ENCODE data around the gene CAMTA1.
A peak's percentile ranks its signal among the peaks of the same experiment; 100 is the strongest.

The CAMTA1 gene

DNA sequence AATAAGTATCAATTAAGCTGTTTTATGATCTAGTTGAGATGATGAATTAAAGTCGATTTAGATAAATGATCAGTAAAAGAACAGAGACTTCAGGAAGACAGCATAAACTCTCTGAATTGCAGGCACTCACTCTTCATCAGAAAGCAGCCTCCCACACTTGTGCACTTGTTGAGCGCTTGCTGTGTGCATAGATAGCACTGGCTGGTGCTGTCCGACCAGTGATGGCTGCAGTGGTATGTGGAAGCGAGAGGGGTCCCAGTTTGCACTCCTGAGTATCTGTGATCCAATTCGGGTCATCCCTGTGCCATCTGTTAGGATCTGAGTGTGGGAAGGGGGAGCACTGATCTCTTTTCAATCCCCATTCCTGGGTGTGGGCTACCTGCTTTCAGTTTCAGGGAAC lies 137.8 kb downstream of the CAMTA1 start:
- H3K4me3 Mint-ChIP-seq: no peak overlapping the region
- no peaks in the 10 kb centered on the region for H3K36me3 Mint-ChIP-seq
- no peak for ATAC-seq
- H3K27me3 Mint-ChIP-seq: peaks cover 38% of the 10 kb centered on the region
- peaks cover 6% of the 10 kb centered on the region for H3K9me3 Mint-ChIP-seq
- no peak overlapping the region for H3K27ac Mint-ChIP-seq
- peaks cover 4% of the 10 kb centered on the region for H3K4me1 Mint-ChIP-seq

DNA sequence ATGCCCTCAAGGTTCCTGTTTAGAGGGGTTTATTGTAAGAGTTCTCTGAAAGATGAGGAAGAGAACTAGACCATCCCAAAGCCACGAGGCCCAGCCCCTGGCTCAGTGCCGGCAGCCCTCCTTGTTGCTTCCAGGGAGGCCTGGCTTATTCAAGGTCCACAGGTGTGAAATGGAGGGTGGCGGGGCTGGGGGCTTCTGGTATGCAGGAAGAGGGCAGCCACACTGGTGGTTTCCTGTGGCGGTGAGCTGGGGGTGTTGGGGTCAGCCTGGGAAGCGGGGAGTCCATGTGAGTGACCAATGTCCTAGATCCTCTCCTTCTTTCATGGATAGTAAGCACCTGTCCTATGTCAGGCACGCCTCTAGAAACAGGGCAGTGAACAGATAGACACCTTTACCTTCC lies 138.2 kb downstream of the CAMTA1 start:
- Mint-ChIP-seq H3K27me3 (peaks cover 42% of the 10 kb centered on the region), H3K4me1 (peaks cover 4% of the 10 kb centered on the region), H3K9me3 (peaks cover 6% of the 10 kb centered on the region), H3K36me3 (no peaks in the 10 kb centered on the region), H3K4me3 (no peak overlapping the region), H3K27ac (no peak overlapping the region)
- no peak for ATAC-seq

DNA sequence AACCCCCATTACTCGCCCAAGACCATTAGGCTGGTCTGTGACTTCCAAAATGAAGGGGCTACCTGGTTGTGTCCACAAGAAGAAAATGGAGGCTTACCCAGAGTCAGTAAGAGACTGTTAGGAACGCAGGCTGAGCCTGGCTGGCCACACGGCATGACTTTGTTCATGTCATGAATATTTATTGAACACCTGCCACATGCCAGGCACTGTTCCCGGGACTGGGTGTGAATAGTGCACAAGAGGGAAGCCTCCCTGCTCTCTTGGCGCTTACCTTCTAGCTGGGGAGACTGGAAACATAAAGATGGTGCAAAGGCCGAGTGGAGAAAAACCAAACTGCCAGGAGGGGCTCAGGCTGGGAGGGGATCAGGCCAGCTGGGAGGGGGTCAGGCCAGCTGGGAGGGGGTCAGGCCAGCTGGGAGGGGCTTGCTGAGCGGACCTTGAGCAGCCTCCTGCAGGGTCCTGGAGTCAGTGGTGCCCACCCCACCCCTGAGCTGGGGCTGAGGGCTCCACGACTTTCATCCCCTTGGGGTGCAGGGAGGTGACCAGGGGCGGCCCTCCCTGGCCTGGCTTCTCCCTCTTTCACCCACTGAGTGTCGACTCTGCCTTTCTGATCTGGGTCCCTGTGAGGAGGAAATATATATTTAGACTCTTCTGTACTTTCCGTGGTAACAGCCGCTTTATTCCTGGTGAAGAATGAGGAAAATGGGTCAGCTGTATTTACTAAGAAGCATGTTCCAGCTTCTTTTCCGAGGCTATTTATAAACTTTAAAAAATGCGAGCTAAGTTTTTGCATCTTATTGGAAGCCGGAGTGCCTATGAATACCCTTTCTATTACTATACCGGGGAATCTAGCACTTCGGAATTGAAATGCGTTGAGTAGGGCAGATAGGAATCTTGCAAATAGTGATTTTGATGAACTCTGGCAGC lies 139.0 kb downstream of the CAMTA1 start:
- H3K4me1 Mint-ChIP-seq: peaks cover 4% of the 10 kb centered on the region
- no peak for ATAC-seq
- H3K4me3 Mint-ChIP-seq: no peak overlapping the region
- no peak overlapping the region for H3K27ac Mint-ChIP-seq
- no peaks in the 10 kb centered on the region for H3K36me3 Mint-ChIP-seq
- peaks cover 50% of the 10 kb centered on the region for H3K27me3 Mint-ChIP-seq
- H3K9me3 Mint-ChIP-seq: peaks cover 6% of the 10 kb centered on the region

DNA sequence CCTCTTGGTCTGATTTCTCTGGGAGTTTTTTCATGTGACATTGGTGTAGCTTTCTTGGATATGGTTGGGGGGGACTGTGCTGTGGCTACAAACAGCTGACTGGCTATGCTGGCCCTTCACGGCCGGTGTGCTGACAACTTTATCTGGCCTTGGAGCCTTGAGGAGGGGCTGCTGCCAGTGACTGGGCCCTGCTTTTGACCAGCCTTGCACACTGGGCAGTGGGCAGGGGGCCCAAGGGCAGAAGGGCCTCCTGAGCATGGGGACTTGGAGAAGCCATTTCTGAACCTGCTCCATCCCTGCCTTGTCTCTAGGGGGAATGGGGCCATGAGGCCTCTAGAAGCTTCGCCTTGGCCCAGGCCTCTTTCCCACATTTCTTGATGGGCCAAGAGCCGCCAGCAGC lies 139.6 kb downstream of the CAMTA1 start:
- H3K4me1 Mint-ChIP-seq: peaks cover 4% of the 10 kb centered on the region
- no peaks in the 10 kb centered on the region for H3K36me3 Mint-ChIP-seq
- no peak overlapping the region for H3K27ac Mint-ChIP-seq
- H3K27me3 Mint-ChIP-seq: peaks cover 50% of the 10 kb centered on the region
- peaks cover 6% of the 10 kb centered on the region for H3K9me3 Mint-ChIP-seq
- H3K4me3 Mint-ChIP-seq: no peak overlapping the region
- no peak for ATAC-seq

DNA sequence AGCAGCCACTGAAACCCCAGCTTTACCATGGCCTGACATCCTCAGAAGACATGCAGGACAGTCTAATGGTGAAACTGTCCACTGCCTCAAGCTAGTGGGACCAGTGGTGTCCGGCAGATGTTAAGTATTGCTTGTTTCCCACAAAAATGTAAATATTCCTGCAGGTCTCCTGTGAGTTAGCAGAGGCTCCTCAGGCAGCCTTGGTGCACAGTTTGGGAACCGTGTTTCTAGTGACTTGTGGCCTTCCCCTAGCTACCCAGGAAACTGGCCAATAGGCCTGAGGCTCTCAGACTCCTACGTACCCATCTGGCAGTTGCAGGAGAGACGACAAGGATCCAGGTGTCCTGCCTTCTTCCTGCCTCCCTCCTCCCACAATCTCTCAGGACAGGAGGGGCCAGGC lies 142.4 kb downstream of the CAMTA1 start:
- Mint-ChIP-seq H3K36me3 (no peaks in the 10 kb centered on the region), H3K27ac (no peak overlapping the region), H3K27me3 (peaks cover 49% of the 10 kb centered on the region), H3K4me1 (peaks cover 4% of the 10 kb centered on the region), H3K9me3 (no peaks in the 10 kb centered on the region), H3K4me3 (no peak overlapping the region)
- no peak for ATAC-seq

DNA sequence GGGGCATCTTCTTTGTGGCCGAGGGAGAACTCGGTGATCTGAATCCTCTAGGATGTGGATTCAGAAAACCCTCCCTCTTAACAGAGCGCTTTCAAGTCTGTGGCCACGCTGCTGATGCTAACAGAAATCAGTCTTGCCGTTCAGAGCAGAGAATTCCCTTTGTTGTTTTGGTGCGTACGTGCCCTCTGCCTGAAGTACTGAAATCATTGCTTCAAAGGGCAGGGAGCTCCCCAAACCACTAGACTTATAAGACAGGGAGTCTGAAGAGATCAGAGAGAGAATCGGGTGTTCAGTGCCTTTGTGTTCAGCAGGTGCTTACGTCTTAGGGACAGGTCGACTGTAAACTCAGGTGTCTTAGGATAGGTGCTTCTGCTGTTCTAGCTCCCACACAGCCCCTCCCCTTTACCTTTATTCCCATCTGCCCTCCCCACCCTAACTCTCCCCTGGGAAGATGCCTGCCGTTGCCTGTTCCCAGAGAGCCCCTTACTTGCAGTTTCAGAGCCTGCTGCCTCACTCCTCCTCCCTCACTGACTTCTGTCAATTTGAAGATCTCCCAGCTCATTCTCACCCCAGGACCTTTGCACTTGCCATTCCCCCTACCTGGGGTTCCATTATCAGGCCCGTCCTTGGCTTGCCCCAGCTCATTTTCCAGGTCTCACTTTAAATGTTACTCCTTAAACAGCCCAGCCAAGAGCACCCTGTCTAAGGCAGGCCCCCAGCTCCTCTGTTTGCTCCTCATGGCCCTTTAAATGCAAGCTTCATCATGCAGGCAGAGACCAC lies 143.0 kb downstream of the CAMTA1 start:
- Mint-ChIP-seq H3K4me1 (peaks cover 4% of the 10 kb centered on the region), H3K27me3 (peaks cover 49% of the 10 kb centered on the region), H3K4me3 (no peak overlapping the region), H3K9me3 (no peaks in the 10 kb centered on the region), H3K27ac (no peak overlapping the region), H3K36me3 (no peaks in the 10 kb centered on the region)
- no peak for ATAC-seq

DNA sequence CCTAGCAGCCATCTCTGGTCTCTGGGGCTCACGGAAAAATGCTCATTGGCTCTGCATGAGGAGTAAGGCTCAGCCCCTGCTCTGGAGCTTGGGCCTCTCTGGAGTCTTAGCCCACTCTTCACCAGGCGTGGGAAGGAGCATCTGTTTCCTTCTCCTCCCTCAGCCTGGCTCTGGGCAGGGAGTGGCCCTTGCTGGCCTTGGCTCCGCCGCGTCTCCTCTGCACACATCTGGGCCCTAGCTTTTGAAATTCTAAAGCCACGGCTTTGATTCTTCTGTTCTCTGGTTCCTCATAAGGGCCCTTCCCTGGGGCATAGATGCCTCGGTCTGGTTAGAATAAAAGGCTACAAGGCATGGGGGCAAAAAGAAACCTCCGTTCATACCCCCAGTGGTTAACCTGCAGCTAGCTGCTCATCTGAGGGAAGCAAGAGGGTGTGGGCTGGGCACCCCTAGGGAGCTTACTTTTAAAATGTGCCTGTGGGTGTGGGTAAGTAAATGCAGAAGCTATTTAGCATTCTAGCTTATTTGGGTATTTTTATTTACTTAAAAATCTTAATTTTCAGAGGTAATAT lies 145.6 kb downstream of the CAMTA1 start:
- Mint-ChIP-seq H3K4me1 (peaks cover 4% of the 10 kb centered on the region), H3K4me3 (no peak overlapping the region), H3K9me3 (no peaks in the 10 kb centered on the region), H3K27me3 (peaks cover 65% of the 10 kb centered on the region), H3K27ac (no peak overlapping the region), H3K36me3 (no peaks in the 10 kb centered on the region)
- ATAC-seq: no peak

GRCh38 chr1:6935361-6935883 lies 150.2 kb downstream of the CAMTA1 start:
- ATAC-seq: no peak
- Mint-ChIP-seq H3K4me3 (no peak overlapping the region), H3K27ac (no peak overlapping the region), H3K27me3 (peaks cover 30% of the 10 kb centered on the region), H3K36me3 (no peaks in the 10 kb centered on the region), H3K9me3 (no peaks in the 10 kb centered on the region), H3K4me1 (no peaks in the 10 kb centered on the region)

DNA sequence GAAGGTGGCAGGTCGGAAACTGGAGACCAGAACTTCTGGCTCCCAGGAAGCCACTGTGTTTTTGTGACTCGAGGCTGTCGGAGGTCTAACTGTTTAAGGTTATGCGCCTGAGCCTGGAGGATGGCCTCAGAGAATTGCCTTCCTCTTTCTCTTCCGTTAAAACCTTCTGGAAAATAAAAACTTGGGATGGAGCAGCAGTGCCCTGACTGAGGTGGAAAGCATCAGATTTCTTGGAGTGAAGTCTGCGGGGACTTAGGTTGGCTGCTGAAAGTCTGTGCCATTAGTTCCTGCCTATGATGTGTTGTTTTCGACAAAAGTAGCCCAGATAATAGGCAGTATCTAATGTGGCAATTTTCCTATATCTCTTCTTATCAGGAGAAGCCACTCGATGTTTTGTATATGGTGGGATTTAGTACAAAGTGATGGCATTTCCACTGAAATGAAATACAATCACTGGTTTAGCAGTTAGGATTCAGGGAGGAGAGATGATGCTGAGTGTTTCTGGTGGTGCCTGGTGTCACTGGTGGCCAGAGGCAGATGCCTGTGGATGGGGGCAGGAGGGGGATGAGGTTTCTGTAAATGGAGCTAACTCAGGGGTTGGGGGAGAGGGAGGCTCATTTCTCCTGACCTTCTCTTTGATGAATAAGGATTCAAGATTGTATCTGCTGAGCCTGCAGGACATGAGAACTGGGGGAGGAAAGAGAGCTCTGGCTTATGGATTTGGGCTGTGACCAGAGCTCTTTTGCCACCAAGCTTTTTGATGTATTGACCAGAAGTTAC lies 150.8 kb downstream of the CAMTA1 start:
- Mint-ChIP-seq H3K4me1 (no peaks in the 10 kb centered on the region), H3K36me3 (no peaks in the 10 kb centered on the region), H3K9me3 (no peaks in the 10 kb centered on the region), H3K27ac (no peak overlapping the region), H3K4me3 (no peak overlapping the region), H3K27me3 (peaks cover 24% of the 10 kb centered on the region)
- ATAC-seq: no peak

DNA sequence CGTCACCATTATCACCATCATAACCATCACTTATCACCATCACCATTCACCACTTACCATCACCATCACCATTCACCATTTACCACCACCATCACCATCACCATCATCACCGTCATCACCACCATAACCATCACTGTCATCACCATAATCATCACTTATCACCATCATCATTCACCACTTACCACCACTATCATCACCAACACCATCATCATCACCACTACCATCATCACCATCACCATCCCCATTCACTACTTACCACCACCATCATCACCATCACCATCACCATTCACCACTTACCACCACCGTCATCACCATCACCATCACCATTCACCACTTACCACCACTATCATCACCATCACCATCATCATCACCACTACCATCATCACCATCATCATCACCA lies 151.8 kb downstream of the CAMTA1 start:
- Mint-ChIP-seq H3K4me3 (no peak overlapping the region), H3K27ac (no peak overlapping the region), H3K4me1 (no peaks in the 10 kb centered on the region), H3K9me3 (no peaks in the 10 kb centered on the region), H3K27me3 (peaks cover 22% of the 10 kb centered on the region), H3K36me3 (no peaks in the 10 kb centered on the region)
- no peak for ATAC-seq

- no peak overlapping the region for H3K27ac Mint-ChIP-seq
- H3K4me1 Mint-ChIP-seq: no peaks in the 10 kb centered on the region
- H3K4me3 Mint-ChIP-seq: no peak overlapping the region
- H3K27me3 Mint-ChIP-seq: peaks cover 7% of the 10 kb centered on the region
- H3K36me3 Mint-ChIP-seq: no peaks in the 10 kb centered on the region
- ATAC-seq: no peak
- H3K9me3 Mint-ChIP-seq: no peaks in the 10 kb centered on the region
Measured at GRCh38 chr1:6939363-6939762, 154.1 kb downstream of the CAMTA1 start.

DNA sequence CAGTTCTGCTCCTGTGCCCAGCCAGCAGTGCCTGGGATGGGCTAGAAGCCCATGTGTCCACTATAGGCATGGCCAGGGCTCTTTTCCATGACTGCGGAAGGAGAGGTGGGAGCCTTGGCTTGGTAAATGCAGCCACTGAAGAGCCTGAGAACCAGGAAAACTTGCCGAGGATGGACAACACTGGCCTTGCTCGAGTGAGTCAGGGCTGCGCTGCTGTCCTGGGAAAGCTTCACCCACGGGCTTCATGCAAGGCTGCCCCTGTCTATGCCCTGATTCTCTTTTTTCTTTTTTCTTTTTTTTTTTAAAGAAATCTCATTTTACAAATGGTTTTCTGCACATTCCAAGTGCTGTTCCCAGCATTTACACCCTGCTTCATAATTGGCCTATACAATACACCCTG lies 156.5 kb downstream of the CAMTA1 start:
- H3K27me3 Mint-ChIP-seq: no peaks in the 10 kb centered on the region
- H3K9me3 Mint-ChIP-seq: no peaks in the 10 kb centered on the region
- ATAC-seq: no peak
- no peaks in the 10 kb centered on the region for H3K36me3 Mint-ChIP-seq
- no peak overlapping the region for H3K27ac Mint-ChIP-seq
- H3K4me3 Mint-ChIP-seq: no peak overlapping the region
- peaks cover 3% of the 10 kb centered on the region for H3K4me1 Mint-ChIP-seq

DNA sequence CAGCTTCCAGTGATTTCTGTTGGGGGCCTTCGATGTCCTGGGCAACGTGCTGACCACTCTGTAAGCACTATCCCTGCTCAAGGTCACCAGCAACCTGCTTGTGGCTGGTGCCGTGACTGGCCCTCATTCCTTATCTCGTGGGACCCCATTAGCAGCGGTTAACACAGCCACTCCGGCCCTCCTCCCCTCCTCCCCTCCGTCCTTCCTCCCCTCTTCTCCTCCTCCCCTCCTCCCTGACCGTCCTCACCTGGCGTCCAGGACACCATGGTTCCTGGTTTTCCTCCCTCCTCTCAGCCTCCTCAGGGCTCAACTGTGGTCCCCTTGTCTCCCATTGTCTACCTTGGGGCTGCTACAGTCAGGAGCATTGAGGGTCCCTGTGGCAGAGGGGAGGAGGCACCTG lies 157.7 kb downstream of the CAMTA1 start:
- Mint-ChIP-seq H3K27me3 (no peaks in the 10 kb centered on the region), H3K4me1 (peaks cover 5% of the 10 kb centered on the region), H3K36me3 (no peaks in the 10 kb centered on the region), H3K27ac (no peak overlapping the region), H3K9me3 (no peaks in the 10 kb centered on the region), H3K4me3 (no peak overlapping the region)
- no peak for ATAC-seq

- peaks cover 5% of the 10 kb centered on the region for H3K4me1 Mint-ChIP-seq
- peak; percentile 14 for ATAC-seq
- no peak overlapping the region for H3K4me3 Mint-ChIP-seq
- H3K9me3 Mint-ChIP-seq: no peaks in the 10 kb centered on the region
- H3K36me3 Mint-ChIP-seq: no peaks in the 10 kb centered on the region
- H3K27me3 Mint-ChIP-seq: peaks cover 1% of the 10 kb centered on the region
- no peak overlapping the region for H3K27ac Mint-ChIP-seq
Measured at GRCh38 chr1:6944434-6944833, 159.2 kb downstream of the CAMTA1 start.

DNA sequence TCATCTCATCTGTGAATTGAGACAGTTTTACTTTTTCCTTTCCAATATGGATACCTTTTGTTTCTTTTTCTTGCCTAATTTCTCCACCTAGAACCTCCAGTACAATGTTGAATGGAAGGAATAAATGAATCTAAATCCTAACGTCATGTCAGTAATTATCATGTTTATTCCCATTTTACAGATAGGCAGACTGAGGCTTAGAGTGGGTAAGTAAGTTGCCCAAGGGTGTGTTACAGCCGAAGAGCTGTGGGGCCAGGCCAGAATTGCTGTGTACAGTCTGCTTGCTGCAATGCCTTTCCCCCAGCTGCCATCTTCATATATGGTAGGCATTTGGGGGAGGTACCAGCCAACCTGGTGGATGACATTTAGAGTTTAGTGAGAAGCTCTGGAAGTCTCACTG lies 162.7 kb downstream of the CAMTA1 start:
- Mint-ChIP-seq H3K27ac (no peak overlapping the region), H3K4me1 (peaks cover 5% of the 10 kb centered on the region), H3K9me3 (no peaks in the 10 kb centered on the region), H3K27me3 (peaks cover 28% of the 10 kb centered on the region), H3K36me3 (no peaks in the 10 kb centered on the region), H3K4me3 (no peak overlapping the region)
- ATAC-seq: no peak
